Activated gamma-delta T cell (primary cell): ENCODE results near the gene PIGT.

Source experiments
- DNase-seq: peaks from one replicate; lab custom pipeline; 2025; lab: John Stamatoyannopoulos, UW

PIGT gene

GRCh38 chr20:45400346-45401031 lies 15.5 kb upstream of the PIGT start:
- no peak for DNase-seq

- DNase-seq = no peak
Measured at GRCh38 chr20:45402946-45403345, 13.0 kb upstream of the PIGT start.

DNA sequence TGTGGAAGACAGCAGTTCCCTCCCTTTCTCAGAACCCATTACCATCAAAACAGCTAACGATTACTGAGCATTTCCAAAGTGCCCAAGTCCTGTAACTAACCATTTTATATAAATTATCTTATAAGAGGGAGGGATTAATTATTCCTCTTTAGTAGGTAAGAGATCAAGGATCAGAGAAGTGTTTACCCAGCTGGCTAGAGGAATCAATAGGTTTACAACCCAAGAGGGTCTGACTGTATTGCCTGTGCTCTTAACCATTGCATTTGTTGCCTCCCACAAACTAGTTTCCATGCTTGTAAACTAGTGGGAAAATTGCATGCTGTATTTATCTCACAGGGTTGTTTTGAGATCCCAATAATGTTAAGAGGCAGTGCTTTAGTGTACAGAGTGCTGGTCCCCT lies 11.5 kb upstream of the PIGT start:
- no peak for DNase-seq

GRCh38 chr20:45405571-45406259 lies 10.2 kb upstream of the PIGT start:
- DNase-seq = no peak

DNA sequence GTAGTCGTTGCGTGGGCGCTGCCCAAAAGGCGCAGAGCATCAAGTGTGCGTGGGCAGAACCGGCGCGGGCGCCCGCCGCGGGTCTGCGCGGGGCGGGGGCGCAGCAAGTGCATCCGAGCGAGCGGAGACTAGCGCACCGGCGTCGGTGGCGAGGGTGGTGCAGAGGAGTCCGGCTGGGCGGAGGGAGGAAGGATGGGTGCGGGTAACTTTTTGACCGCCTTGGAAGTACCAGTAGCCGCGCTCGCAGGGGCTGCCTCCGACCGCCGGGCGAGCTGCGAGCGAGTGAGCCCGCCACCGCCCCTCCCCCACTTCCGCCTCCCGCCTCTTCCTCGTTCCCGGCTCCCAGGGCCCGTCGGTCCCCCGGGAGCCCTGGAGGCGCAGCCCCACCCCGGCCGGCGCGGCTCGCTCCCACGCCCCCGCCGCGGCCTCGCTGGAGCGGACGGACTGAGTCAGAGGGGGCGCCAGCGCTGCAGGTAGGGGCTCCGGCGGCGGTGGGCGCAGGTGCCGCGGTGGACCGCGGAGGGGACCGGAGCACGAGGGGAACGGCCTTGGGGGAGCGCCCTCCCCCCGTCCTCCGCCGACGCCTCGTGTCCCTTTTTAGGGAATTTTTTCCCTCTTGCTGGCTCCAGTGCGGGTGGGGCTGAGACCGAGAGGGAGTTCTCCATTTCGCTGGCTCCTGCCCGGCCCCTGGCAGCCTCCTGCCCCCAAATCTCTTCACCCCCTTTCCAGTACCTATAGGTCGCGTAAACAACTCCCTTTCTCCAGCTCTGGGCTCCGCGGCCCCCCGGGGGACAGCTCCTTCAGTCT lies 9.5 kb upstream of the PIGT start:
- DNase-seq = peak; percentile 34

DNA sequence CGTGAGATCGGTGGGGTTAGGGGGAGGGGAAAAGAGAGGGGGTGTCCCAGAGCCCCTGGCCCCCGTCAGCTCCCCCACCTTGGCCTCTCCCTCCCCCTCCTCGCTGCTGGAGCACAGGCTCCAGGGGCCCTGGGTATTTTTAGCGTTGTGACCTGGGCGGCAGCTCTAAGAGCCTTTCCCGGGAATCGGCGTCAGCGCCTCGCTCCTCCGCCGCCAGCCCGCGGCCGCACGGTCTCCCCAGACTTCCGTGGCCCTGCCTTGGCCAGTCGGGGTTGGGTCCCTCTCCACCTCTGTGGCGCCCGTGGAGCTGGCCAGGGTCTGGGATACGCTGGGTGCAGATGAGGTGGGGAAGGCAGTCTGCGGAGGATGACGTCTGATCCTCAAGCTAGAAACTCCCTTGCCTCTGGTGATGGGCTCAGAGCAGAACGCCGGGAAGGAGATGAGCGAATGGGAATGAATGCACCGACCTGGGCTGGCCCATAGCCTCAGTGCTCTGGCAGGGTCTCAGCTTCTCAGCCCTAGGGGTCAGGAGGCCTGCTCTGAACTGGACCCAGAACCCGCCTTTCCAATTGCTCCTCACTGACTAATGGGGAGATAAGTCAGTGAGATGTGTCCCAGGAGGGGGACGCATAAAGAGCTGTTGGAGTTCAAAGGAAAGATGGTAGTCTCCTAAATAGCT lies 8.7 kb upstream of the PIGT start:
- no peak for DNase-seq

- DNase-seq = no peak
Measured at GRCh38 chr20:45407783-45408645, 7.9 kb upstream of the PIGT start, which contains the start of gene DBNDD2. TSS of gene DBNDD2 (plus strand) at chr20:45408289. CDS start at chr20:45408468, 179 bp downstream.

DNA sequence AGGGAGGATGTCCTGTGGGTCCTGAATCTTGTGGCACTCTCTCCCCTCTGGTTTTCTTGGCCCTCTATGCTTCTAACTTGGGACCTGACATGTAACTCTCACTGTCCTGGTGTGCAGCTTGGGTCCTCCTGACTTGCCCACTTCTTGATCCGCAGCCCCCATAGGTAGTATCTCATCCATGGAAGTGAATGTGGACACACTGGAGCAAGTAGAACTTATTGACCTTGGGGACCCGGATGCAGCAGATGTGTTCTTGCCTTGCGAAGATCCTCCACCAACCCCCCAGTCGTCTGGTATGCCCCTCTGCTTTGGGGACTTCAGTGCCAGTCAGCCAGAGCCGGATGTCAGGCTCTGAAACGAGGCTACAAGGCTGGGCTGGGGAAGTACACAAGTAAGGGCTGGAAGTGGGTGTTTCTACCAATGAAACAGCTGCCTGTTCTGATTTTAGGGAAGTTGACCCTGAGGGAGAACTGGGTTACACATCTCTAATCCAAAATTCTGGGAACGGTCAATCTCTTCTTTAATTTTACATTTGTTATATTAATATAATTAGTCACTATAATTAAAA lies 7.2 kb upstream of the PIGT start:
- DNase-seq = no peak

- no peak for DNase-seq
Measured at GRCh38 chr20:45409521-45410272, 6.2 kb upstream of the PIGT start.

DNA sequence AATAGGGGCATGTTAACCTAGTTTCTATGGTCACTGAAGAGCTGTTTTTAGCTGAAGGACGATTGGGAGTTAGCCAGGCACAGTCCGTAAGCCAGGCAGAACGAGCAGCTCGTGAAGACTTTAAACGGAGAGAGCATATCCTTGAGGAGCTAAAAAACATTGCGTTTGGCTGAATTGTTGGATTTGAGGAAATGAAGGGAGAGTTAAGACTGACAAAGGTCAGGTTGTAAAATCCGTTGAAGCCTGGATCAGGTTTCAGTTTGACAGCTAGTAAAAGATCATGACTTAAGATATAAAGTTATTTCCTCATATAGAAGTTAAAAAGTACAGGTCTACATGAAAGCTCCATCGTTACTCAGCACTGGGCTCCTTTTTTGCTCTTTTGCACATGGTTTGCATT lies 5.1 kb upstream of the PIGT start:
- DNase-seq = no peak

DNA sequence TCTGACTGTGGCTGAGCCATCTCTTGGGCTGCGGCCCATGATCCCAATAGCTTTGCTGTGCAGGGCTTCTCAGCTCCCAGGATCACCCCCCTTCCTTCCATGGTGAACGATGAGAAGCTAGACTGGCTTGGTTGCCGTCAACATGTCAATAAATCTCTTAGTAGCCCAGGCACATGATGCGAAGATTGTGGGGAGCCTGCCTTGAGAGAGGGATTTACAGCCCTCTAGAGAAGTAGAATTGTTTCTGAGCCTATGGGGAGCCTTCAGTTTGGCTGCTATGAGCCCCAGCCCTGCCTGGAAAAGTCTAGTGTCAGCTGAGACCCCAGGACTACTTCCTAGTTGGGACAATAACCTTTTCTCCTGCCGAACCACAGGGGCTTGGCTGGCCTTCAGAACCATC lies 3.3 kb upstream of the PIGT start:
- no peak for DNase-seq

DNA sequence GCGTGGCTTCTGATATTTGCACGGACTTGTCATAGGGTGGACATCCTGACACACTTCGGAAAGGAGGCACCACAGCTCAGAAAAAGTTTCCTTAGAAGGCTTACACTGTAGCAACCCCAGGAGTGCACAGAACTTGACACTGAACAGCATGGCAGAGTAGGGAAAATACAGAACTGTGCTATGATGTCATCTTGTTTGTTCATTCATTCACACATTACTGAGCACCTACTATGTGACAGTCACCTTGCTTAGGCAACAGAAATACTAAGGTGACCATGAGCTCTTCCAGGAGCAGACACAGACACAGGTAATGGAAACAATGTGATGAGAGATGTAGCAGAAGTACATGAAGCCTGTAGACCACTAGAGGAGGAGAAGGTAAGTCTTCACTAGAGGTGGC lies 2.5 kb upstream of the PIGT start:
- DNase-seq = no peak

GRCh38 chr20:45416917-45417316 lies 976 bp downstream of the PIGT start:
- no peak for DNase-seq

GRCh38 chr20:45419188-45420091 lies 3.5 kb downstream of the PIGT start:
- no peak for DNase-seq

- no peak for DNase-seq
Measured at GRCh38 chr20:45420125-45420524, 4.2 kb downstream of the PIGT start.

GRCh38 chr20:45423700-45424099 lies 7.8 kb downstream of the PIGT start:
- no peak for DNase-seq

DNA sequence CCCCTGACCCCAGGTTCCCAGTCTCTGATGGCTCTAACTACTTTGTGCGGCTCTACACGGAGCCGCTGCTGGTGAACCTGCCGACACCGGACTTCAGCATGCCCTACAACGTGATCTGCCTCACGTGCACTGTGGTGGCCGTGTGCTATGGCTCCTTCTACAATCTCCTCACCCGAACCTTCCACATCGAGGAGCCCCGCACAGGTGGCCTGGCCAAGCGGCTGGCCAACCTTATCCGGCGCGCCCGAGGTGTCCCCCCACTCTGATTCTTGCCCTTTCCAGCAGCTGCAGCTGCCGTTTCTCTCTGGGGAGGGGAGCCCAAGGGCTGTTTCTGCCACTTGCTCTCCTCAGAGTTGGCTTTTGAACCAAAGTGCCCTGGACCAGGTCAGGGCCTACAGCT lies 9.6 kb downstream of the PIGT start:
- DNase-seq = no peak

- no peak for DNase-seq
Measured at GRCh38 chr20:45426320-45427016, 10.5 kb downstream of the PIGT start.
